Transverse colon (tissue), 4 donors: ENCODE measurements around the gene TCEANC.

Source experiments
- CTCF ChIP-seq, 5 experiments: fragments of 200-600 bp in 3 of 5; fragments of 450-650 bp in 2 of 5; sonication (generic) in 3 of 5; IDR thresholded peaks; 1 replicate in 2 of 5; 2 replicates in 3 of 5; pipeline ENCODE4 v1.5.1; 2016 to 2017; ENCODE audit warnings: antibody characterized with exemption in 5 of 5, inconsistent platforms in 3 of 5, mild to moderate bottlenecking in 2 of 5, moderate library complexity in 1 of 5
- POLR2A ChIP-seq: fragments of 450-650 bp; IDR thresholded peaks from one replicate; pipeline ENCODE4 v1.6.1; 2016; ENCODE audit warnings: antibody characterized with exemption, mild to moderate bottlenecking, moderate library complexity
- POLR2AphosphoS5 ChIP-seq, 3 donors: sonication (generic); formaldehyde crosslinking; IDR thresholded peaks; one replicate each; pipeline ENCODE4 v1.6.1; 2016; ENCODE audit warnings: antibody characterized with exemption in 3 of 3

GRCh38 chrX:13658602-13659001, 5.7 kb downstream of the TCEANC start:
- TF ChIP-seq CTCF (IDR thresholded peaks at IDR 0.05) (peak; percentile 51 to 79 (median 68)), POLR2A (no peak), POLR2AphosphoS5 (IDR thresholded peaks at IDR 0.05) (no peak)
